OCI-LY1 (cell line): ENCODE results near the gene STX8.

Experiments used
- H2AFZ ChIP-seq: fragments of 200-600 bp; sonication (generic), shearing (Covaris generic); 2 replicates; pipeline ENCODE4 v1.6.0; 2014; ENCODE audit warnings: antibody characterized with exemption, mild to moderate bottlenecking, low read length
- H3F3A ChIP-seq: fragments of 200-600 bp; sonication (generic), shearing (Covaris generic); 2 replicates; pipeline ENCODE4 v1.6.0; 2014; ENCODE audit warnings: mild to moderate bottlenecking, antibody characterized with exemption, low read length, moderate library complexity; ENCODE audit not compliant: insufficient read depth
- H3K27ac ChIP-seq: fragments of 200-600 bp; sonication (generic); 2 replicates; pipeline ENCODE4 v1.5.1; 2014; ENCODE audit warnings: low read length, mixed run types, mild to moderate bottlenecking, low read depth; ENCODE audit not compliant: poor library complexity, severe bottlenecking
- H3K27me3 ChIP-seq: fragments of 200-600 bp; sonication (generic); 2 replicates; pipeline ENCODE4 v1.6.0; 2014; ENCODE audit warnings: antibody characterized with exemption, mild to moderate bottlenecking, low read length, moderate library complexity; ENCODE audit not compliant: insufficient read depth
- H3K36me3 ChIP-seq: fragments of 200-600 bp; sonication (generic); 2 replicates; pipeline ENCODE4 v1.6.1; 2014; ENCODE audit warnings: mild to moderate bottlenecking, antibody characterized with exemption, low read length, moderate library complexity, mixed read lengths; ENCODE audit not compliant: insufficient read depth
- H3K4me1 ChIP-seq: fragments of 200-600 bp; sonication (generic); 2 replicates; pipeline ENCODE4 v1.5.1; 2014; ENCODE audit warnings: mild to moderate bottlenecking, low read length, moderate library complexity; ENCODE audit not compliant: insufficient read depth, severe bottlenecking
- H3K4me2 ChIP-seq: fragments of 200-600 bp; sonication (generic), shearing (Covaris generic); 2 replicates; pipeline ENCODE4 v1.6.1; 2014; ENCODE audit warnings: low read length
- H3K4me3 ChIP-seq: fragments of 200-600 bp; sonication (generic); 2 replicates; pipeline ENCODE4 v1.5.1; 2014; ENCODE audit warnings: low read length, low read depth, mild to moderate bottlenecking, mixed read lengths; ENCODE audit not compliant: poor library complexity, severe bottlenecking
- H3K79me2 ChIP-seq: fragments of 200-600 bp; shearing (Covaris generic); 2 replicates; pipeline ENCODE4 v1.6.1; 2016; ENCODE audit warnings: mixed run types, low read length, mixed read lengths; ENCODE audit not compliant: insufficient read depth
- H3K9ac ChIP-seq: fragments of 200-600 bp; sonication (generic), shearing (Covaris generic); 2 replicates; pipeline ENCODE4 v1.6.1; 2014; ENCODE audit warnings: mild to moderate bottlenecking, low read length, mixed read lengths
- H3K9me2 ChIP-seq: fragments of 200-600 bp; sonication (generic), shearing (Covaris generic); 2 replicates; pipeline ENCODE4 v1.6.1; 2014; ENCODE audit warnings: low read depth, mild to moderate bottlenecking, low read length, mixed read lengths
- H3K9me3 ChIP-seq: fragments of 200-600 bp; shearing (Covaris generic); 2 replicates; pipeline ENCODE4 v1.6.1; 2014; ENCODE audit warnings: low read length, mixed read lengths
- H4K20me1 ChIP-seq: fragments of 200-600 bp; sonication (generic), shearing (Covaris generic); 2 replicates; pipeline ENCODE4 v1.6.0; 2016; ENCODE audit warnings: mild to moderate bottlenecking, low read length; ENCODE audit not compliant: insufficient read depth
- EZH2 ChIP-seq: fragments of 200-600 bp; sonication (generic), shearing (Covaris generic); IDR thresholded peaks from 2 replicates; pipeline ENCODE4 v1.8.0; 2017; ENCODE audit warnings: borderline replicate concordance, mixed run types, mild to moderate bottlenecking, antibody characterized with exemption, low read length, moderate library complexity, mixed read lengths
- TF ChIP-seq, protein P1 (sequence below): fragments of 200-600 bp; sonication (generic), shearing (Covaris generic); IDR thresholded peaks from 2 replicates; pipeline ENCODE4 v1.5.1; 2017; ENCODE audit warnings: mild to moderate bottlenecking, antibody characterized with exemption, low read length, moderate library complexity, mixed read lengths

STX8 gene

DNA sequence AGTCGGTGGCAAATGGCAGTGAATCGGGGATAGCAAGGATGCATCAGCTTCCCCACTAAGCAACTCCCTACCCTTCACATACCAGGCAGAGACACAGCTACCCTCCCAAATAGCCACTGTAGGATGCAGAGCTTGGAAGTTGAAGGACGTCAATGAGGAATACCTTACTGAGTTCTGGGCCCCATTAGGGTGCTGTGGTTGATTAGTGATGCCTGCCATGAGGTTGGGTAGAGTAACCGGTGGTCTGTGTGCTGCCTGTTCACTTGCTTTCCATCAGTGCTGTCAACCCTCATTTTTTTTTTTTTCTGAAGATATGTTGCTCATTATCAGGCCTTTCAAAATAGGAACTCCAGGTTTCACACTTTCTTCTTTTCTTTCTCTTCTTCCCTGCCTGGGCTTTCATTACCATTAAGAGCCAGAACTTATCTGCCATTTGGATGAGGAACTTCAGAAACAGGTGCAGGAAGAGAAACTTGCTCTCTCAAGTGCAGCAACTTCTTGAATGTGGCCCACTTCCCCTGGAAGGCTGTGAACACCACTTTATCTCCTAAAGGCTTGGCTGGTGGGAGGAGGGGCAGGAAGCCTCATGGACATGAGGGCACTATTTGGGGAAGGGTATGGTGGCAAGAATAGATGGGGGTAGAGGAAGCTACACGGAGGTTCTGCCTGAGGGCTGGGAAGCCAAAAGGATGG lies 370.8 kb downstream of the STX8 start:
- Histone ChIP-seq H4K20me1 (no peaks in the 10 kb centered on the region), H3K4me3 (no peak overlapping the region), H3K27me3 (0 out of 2 replicates have a peak, but pooled peaks cover 4% of the 10 kb centered on the region), H3K36me3 (no peaks in the 10 kb centered on the region), H3F3A (no peaks in the 10 kb centered on the region), H2AFZ (no peak overlapping the region), H3K9me2 (no peaks in the 10 kb centered on the region), H3K4me1 (no peaks in the 10 kb centered on the region), H3K4me2 (no peak overlapping the region), H3K79me2 (no peaks in the 10 kb centered on the region), H3K9ac (no peak overlapping the region), H3K9me3 (no peaks in the 10 kb centered on the region), H3K27ac (no peak overlapping the region)
- no peak for TF ChIP-seq EZH2
- TF ChIP-seq, protein P1, sequence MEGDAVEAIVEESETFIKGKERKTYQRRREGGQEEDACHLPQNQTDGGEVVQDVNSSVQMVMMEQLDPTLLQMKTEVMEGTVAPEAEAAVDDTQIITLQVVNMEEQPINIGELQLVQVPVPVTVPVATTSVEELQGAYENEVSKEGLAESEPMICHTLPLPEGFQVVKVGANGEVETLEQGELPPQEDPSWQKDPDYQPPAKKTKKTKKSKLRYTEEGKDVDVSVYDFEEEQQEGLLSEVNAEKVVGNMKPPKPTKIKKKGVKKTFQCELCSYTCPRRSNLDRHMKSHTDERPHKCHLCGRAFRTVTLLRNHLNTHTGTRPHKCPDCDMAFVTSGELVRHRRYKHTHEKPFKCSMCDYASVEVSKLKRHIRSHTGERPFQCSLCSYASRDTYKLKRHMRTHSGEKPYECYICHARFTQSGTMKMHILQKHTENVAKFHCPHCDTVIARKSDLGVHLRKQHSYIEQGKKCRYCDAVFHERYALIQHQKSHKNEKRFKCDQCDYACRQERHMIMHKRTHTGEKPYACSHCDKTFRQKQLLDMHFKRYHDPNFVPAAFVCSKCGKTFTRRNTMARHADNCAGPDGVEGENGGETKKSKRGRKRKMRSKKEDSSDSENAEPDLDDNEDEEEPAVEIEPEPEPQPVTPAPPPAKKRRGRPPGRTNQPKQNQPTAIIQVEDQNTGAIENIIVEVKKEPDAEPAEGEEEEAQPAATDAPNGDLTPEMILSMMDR: no peak

- H3K4me2 ChIP-seq: no peak overlapping the region
- no peaks in the 10 kb centered on the region for H3F3A ChIP-seq
- TF ChIP-seq, protein P1: no peak
- no peak for TF ChIP-seq EZH2
- no peaks in the 10 kb centered on the region for H3K9me3 ChIP-seq
- no peaks in the 10 kb centered on the region for H3K9me2 ChIP-seq
- H3K27me3 ChIP-seq: 0 out of 2 replicates have a peak, but pooled peaks cover 4% of the 10 kb centered on the region
- no peak overlapping the region for H2AFZ ChIP-seq
- no peaks in the 10 kb centered on the region for H3K36me3 ChIP-seq
- H4K20me1 ChIP-seq: no peaks in the 10 kb centered on the region
- no peak overlapping the region for H3K9ac ChIP-seq
- no peak overlapping the region for H3K4me3 ChIP-seq
- no peaks in the 10 kb centered on the region for H3K4me1 ChIP-seq
- no peak overlapping the region for H3K27ac ChIP-seq
- H3K79me2 ChIP-seq: no peaks in the 10 kb centered on the region
Measured at GRCh38 chr17:9203771-9204425, 371.7 kb downstream of the STX8 start.

DNA sequence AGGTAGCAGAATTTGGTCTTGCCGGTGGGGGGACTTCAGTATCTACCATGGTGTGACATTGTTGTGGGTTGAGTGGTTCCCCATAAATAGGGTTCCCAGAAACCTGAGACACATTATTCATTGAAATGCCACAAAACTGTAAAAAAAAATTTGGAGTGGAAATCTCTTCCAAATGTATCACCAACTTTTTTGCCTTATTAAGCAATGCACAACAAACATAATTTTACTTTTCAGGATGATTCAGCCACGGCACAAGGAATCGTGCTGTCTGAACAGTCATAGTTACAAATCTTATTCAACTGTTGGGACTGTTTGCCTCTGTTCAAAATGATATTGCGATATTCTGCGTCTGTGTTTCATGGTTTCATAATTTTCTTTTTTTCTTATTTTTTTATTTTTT lies 373.1 kb downstream of the STX8 start:
- Histone ChIP-seq H3K4me1 (no peaks in the 10 kb centered on the region), H3K27me3 (peaks cover 4% of the 10 kb centered on the region; the same call in 1 of the 2 replicates), H2AFZ (no peak overlapping the region), H3K9me3 (no peaks in the 10 kb centered on the region), H3K36me3 (no peaks in the 10 kb centered on the region), H3K4me2 (no peak overlapping the region), H3K9ac (no peak overlapping the region), H4K20me1 (no peaks in the 10 kb centered on the region), H3K4me3 (no peak overlapping the region), H3K27ac (no peak overlapping the region), H3F3A (no peaks in the 10 kb centered on the region), H3K79me2 (no peaks in the 10 kb centered on the region), H3K9me2 (no peaks in the 10 kb centered on the region)
- no peak for TF ChIP-seq EZH2
- TF ChIP-seq, protein P1: no peak
